Measurements from ENCODE around the gene TMEM147.

TMEM147 gene

GRCh38 chr19:35549174-35549788, 3.9 kb downstream of the TMEM147 start:
- DNase-seq: peak; percentile 72

- DNase-seq: no peak
Observed at GRCh38 chr19:35549879-35550523, 4.6 kb downstream of the TMEM147 start.

GRCh38 chr19:35551091-35551810, 5.8 kb downstream of the TMEM147 start:
- no peak for DNase-seq

GRCh38 chr19:35552534-35553384, 7.3 kb downstream of the TMEM147 start:
- DNase-seq: no peak

- no peak for DNase-seq
Observed at GRCh38 chr19:35553385-35554000, 8.1 kb downstream of the TMEM147 start.

GRCh38 chr19:35554076-35554475, 8.7 kb downstream of the TMEM147 start:
- no peak for DNase-seq

- DNase-seq: peak; percentile 20
Observed at GRCh38 chr19:35555301-35556005, 10.0 kb downstream of the TMEM147 start.

- DNase-seq: no peak
Observed at GRCh38 chr19:35556025-35556590, 10.7 kb downstream of the TMEM147 start.

GRCh38 chr19:35556846-35557538, 11.6 kb downstream of the TMEM147 start:
- no peak for DNase-seq

GRCh38 chr19:35557539-35558399, 12.3 kb downstream of the TMEM147 start:
- DNase-seq: peak; percentile 37

GRCh38 chr19:35558400-35559280, 13.2 kb downstream of the TMEM147 start:
- DNase-seq: no peak

GRCh38 chr19:35559281-35559659, 13.8 kb downstream of the TMEM147 start:
- no peak for DNase-seq

- DNase-seq: no peak
Observed at GRCh38 chr19:35559781-35560180, 14.4 kb downstream of the TMEM147 start.

- no peak for DNase-seq
Observed at GRCh38 chr19:35560271-35560670, 14.8 kb downstream of the TMEM147 start.

- no peak for DNase-seq
Observed at GRCh38 chr19:35560677-35561076, 15.3 kb downstream of the TMEM147 start.

- no peak for DNase-seq
Observed at GRCh38 chr19:35561436-35561835, 16.0 kb downstream of the TMEM147 start.

- DNase-seq: no peak
Observed at GRCh38 chr19:35562336-35562735, 16.9 kb downstream of the TMEM147 start.

- DNase-seq: no peak
Observed at GRCh38 chr19:35562776-35563175, 17.4 kb downstream of the TMEM147 start.

- DNase-seq: no peak
Observed at GRCh38 chr19:35563207-35563829, 17.9 kb downstream of the TMEM147 start, which contains the start of gene ATP4A. ATP4A (minus strand) TSS chr19:35563658; CDS start chr19:35563629, 29 bp downstream.
